ENCODE data around the gene NRK.

Gene NRK

GRCh38 chrX:105882581-105883275, 60.4 kb downstream of the NRK start:
- TF ChIP-seq CTCF (IDR thresholded peaks at IDR 0.05; ENCODE audit: low read length, missing control alignments): no peak
- no peak overlapping the region for H3K4me3 ChIP-seq (replicated peaks; ENCODE audit: low read depth, low read length)
- DNase-seq (ENCODE audit: low read depth): peak; percentile 49

GRCh38 chrX:105894721-105895120, 72.4 kb downstream of the NRK start:
- DNase-seq (ENCODE audit: low read depth): no peak
- H3K4me3 ChIP-seq (replicated peaks; ENCODE audit: low read depth, low read length): no peak overlapping the region
- no peak for TF ChIP-seq CTCF (IDR thresholded peaks at IDR 0.05; ENCODE audit: low read length, missing control alignments)

GRCh38 chrX:105909576-105909975, 87.2 kb downstream of the NRK start:
- no peak overlapping the region for H3K4me3 ChIP-seq (replicated peaks; ENCODE audit: low read depth, low read length)
- TF ChIP-seq CTCF (IDR thresholded peaks at IDR 0.05; ENCODE audit: low read length, missing control alignments): no peak
- DNase-seq (ENCODE audit: low read depth): no peak

GRCh38 chrX:105910563-105911105, 88.3 kb downstream of the NRK start:
- no peak for TF ChIP-seq CTCF (IDR thresholded peaks at IDR 0.05; ENCODE audit: low read length, missing control alignments)
- DNase-seq (ENCODE audit: low read depth): peak; percentile 61

GRCh38 chrX:105945266-105945665, 122.9 kb downstream of the NRK start:
- H3K4me3 ChIP-seq (replicated peaks; ENCODE audit: low read depth, low read length): no peak overlapping the region
- no peak for DNase-seq (ENCODE audit: low read depth)
- TF ChIP-seq CTCF (IDR thresholded peaks at IDR 0.05; ENCODE audit: low read length, missing control alignments): no peak

More at GRCh38 chrX:105910563-105911105, 88.3 kb downstream of the NRK start:
- H3K4me3 ChIP-seq (replicated peaks; ENCODE audit: low read depth, low read length): no peak overlapping the region

GRCh38 chrX:105969487-105969886, 147.1 kb downstream of the NRK start:
- H3K4me3 ChIP-seq (replicated peaks; ENCODE audit: low read depth, low read length): no peak overlapping the region
- TF ChIP-seq CTCF (IDR thresholded peaks at IDR 0.05; ENCODE audit: low read length, missing control alignments): no peak
- DNase-seq (ENCODE audit: low read depth): no peak

Measured in fibroblast of pulmonary artery (primary cell).